Left ventricle myocardium superior (tissue), 1 donor: ENCODE results near the gene TALDO1. TPM values are rescaled to one million over a fixed set of nuclear protein-coding genes. Genes with fewer than 3 reads are reported as not detected.

ENCODE experiments used
- ATAC-seq: fragments of 200-7000 bp; cut with Tn5 transposase; one replicate; pipeline ENCODE4 v1.9.1; 2020; ENCODE audit warnings: mild to moderate bottlenecking, moderate library complexity
- DNase-seq: peaks from one replicate; pipeline ENCODE4 v3.0.0-alpha.2; 2020
- intact Hi-C: fragments of 100-400 bp; cut with micrococcal nuclease; formaldehyde crosslinking; loops from one replicate; pipeline ENCODE4 v1.11.0; 2022
- long read RNA-seq: library from polyadenylated mRNA; unstranded; transcript quantifications from one replicate; pipeline ENCODE4 v2.0.0, GENCODE V29; 2021
- total RNA-seq: library from RNA; stranded (reverse); fragmentation: NEBNext Ultra II Directional; extraction: Animal tissue kit (Norgen Biotek cat#: 25700); gene quantifications from one replicate; pipeline ENCODE4 v1.2.1, GENCODE V29; 2021
- donor health status: DM: no; HTN: yes; CAD: no; lungs with severe emphysema.

Gene TALDO1
- 103 TPM for total RNA-seq
- long read RNA-seq, transcript TALDO1-201 (8 exons, 1,346 nt) = major isoform, 166 of 187 reads
- long read RNA-seq, partial matches to known transcripts = 16 of 187 reads
- long read RNA-seq, other reads (novel, unspliced or antisense) = 3 of 187 reads

GRCh38 chr11:747158-748006 lies at the start of gene TALDO1:
TSS of gene TALDO1 (plus strand) at chr11:747464. CDS start at chr11:747482, 18 bp downstream.
- peak; percentile 97 for DNase-seq
- intact Hi-C loops = no loop called here
- peak; percentile 99 for ATAC-seq

GRCh38 chr11:697811-698311 lies 49.4 kb upstream of the TALDO1 start:
- DNase-seq = no peak
- intact Hi-C loops = no loop called here
- ATAC-seq = no peak

- DNase-seq = no peak
- intact Hi-C loops = no loop called here
- ATAC-seq = no peak
These were observed 48.7 kb upstream of the TALDO1 start for GRCh38 chr11:698493-699115.

DNA sequence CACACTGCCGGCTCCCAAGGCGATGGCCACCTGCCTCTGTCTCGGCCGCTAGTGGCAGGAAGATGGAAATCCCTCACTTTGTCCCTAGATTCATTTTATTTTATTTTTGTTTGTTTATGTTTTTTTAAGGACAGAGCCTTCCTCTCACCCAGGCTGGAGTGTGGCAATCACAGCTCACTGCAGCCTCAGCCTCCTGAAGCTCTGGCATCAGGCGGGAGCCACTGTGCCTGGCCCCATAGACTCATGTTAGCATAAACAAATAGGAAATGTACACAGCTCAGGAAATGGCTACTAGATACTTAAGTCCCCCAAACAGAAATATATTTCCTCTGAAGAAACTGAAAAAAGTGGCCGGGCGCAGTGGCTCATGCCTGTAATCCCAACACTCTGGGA lies 48.2 kb upstream of the TALDO1 start:
- no peak for ATAC-seq
- intact Hi-C loops = no loop called here
- DNase-seq = no peak

DNA sequence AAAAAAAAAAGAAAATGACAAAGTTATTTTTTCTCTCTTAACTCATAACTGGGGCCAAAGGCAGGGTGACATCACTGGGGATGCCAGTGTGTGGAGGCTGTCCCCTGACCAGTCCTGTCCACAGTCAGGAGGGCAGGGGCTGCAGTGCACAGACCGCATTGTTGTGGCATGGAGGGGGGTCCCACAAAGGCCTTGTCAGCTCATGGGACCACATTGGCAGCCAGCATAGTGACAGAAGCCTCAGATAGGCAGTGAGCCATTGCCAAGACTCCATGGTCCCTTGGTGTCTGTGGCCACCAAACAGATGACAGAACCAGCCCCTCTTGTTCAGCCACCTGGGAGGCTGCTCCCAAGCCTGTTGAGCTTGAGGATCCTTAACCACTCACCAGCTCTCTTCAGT lies 47.5 kb upstream of the TALDO1 start:
- ATAC-seq (no peak), DNase-seq (no peak)
- intact Hi-C loops = no loop called here

DNA sequence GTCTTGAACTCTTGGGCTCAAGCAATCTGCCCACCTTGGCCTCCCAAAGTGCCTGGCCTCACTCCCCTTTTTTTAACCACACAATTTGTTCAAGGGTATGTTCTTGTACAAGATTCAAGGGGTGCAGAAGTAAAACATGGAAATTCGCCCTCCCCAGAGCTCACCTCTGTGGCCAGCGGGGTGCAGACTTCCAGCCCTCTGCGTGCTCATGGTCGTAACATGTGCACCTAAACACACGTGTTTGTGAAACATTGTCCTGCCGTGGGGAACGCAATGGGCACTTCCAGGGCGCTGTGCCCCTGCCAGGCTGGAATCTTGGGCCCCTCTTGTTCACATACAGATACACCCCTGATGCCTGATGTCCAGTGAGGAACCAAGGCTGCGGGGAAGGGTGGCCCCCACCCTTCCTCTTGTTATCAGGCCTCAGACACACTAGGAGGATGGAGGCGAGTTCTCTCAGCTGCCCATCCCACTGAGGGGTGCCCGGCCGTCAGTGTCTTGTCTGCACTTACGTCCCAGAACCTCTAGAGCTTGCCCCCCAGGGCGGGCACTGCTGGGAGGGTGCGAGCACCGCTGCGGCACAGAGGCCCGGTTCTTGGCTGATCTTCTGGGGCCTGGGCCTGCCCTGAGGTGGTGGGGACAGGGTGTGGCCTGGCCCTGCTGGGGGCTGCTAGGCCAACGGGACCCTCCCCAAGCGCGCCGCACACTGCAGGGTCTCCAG lies 45.4 kb upstream of the TALDO1 start:
- ATAC-seq (no peak), DNase-seq (no peak)
- intact Hi-C loops = no loop called here

GRCh38 chr11:702462-703461 lies 44.5 kb upstream of the TALDO1 start:
- intact Hi-C loops = no loop called here
- no peak for ATAC-seq
- DNase-seq = no peak

DNA sequence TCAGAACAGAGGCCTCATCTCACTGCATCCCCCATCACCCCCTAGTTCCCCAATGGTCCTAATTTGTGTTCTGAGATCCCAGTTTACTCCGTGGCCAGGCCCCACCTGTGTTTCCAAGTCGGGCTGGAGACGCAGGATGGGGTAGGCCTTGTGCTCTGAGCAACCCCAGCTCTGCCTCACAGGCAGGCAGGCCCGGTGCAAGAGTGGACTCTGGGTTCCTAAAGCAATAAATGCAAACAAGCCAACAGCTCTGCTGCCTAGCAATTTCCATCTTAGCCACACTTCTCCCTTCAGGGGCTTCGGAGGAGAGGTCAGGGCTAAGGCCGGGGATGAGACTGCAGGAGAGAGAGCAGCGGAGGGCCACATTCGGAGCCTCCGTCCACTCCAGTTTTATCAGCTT lies 43.8 kb upstream of the TALDO1 start:
- intact Hi-C loops = no loop called here
- DNase-seq (no peak), ATAC-seq (no peak)

DNA sequence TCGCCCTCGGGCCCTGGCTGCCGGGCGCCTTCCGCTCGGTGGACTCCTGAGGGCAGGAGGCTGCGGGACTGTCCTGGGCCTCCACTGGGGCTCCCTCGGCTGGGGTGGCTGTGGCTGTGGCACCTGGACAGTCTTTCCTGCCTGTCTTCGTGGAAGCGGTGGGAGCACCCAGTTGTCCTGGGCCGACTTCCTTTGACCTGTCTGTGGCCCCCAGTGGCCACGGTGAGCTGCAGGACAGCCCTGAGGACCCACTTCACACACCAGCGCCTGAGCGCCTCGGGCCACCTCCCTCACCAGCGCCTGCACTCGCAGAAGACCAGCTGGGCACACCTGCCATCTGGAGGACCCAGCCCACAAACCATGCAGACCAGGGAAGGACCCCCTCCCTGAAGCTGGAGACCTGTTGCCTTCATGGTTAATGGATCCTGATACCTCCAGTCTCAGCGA lies 43.0 kb upstream of the TALDO1 start:
- DNase-seq (no peak), ATAC-seq (no peak)
- intact Hi-C loops = no loop called here

GRCh38 chr11:704781-705645 lies 42.3 kb upstream of the TALDO1 start:
- no peak for DNase-seq
- peak; percentile 8 for ATAC-seq
- intact Hi-C loops = no loop called here

GRCh38 chr11:705646-706438 lies 41.4 kb upstream of the TALDO1 start, which contains the start of gene EPS8L2:
TSS of gene EPS8L2 (plus strand) at chr11:706231. CDS start at chr11:709408, 3,177 bp downstream.
- DNase-seq (no peak), ATAC-seq (peak; percentile 18)
- intact Hi-C loops = no loop called here

GRCh38 chr11:706439-706956 lies 40.8 kb upstream of the TALDO1 start:
- ATAC-seq = peak; percentile 19
- DNase-seq = peak; percentile 36
- intact Hi-C loops = no loop called here

- DNase-seq (peak; percentile 26), ATAC-seq (peak; percentile 53)
- intact Hi-C loops = no loop called here
These were observed 40.1 kb upstream of the TALDO1 start for GRCh38 chr11:706957-707816.

DNA sequence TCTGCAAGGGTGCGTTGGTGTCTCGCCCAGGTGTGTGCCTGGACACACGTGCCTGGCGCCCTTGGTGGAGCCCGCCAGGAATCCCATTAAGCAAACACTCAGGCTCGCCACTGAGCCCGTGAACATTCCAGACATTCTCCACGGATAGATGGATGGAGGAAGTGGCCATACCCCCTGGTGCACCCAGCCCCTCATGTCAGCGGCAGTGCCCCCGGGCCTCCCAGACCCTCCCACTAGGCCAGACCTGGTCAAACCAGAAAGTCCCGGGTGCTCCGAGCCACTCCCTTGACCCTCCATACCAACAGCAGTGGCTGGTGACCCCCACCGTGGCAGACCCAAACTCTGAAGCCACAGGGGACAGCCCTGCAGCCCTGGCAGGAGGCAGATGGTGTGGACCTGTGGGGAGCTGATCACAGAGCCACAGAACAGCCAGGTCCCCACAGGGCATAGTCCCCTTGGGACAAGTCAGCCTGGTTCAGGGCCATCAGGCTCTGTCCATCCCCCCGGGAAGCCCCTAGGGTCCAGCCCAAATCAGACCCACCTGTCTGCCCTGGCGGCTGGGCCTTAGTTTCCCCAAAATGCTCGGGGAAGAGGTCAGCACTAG lies 39.3 kb upstream of the TALDO1 start:
- ATAC-seq (no peak), DNase-seq (no peak)
- intact Hi-C loops = no loop called here

DNA sequence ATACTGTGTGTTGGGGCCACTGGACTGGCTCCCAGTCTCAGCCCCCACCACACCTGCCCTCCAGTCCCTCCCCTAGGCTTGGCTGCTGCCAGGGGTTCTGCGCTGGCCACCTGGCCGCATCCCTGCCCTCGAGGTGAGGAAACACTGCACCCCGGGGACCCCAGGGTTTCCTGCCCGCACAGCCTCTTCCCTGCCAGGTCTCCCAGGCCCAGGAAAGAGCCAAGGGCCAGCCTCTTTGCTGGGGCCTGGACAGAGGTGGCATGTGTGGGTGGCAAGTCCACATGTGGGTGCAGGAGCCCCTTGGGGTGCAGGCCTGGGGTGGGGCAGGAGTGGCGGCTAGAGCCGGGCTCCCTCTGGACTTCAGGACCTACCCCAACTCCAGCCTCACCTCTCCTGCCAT lies 38.8 kb upstream of the TALDO1 start:
- no peak for ATAC-seq
- intact Hi-C loops = no loop called here
- no peak for DNase-seq
